ENCODE measurements around the gene TTC19. TPM values are rescaled to one million over a fixed set of nuclear protein-coding genes. Genes with fewer than 3 reads are reported as not detected.

Gene TTC19
- total and polyA plus RNA-seq, 2 experiments from 2014 or later = 30.3 to 93.5 TPM

- TF ChIP-seq, protein P1, sequence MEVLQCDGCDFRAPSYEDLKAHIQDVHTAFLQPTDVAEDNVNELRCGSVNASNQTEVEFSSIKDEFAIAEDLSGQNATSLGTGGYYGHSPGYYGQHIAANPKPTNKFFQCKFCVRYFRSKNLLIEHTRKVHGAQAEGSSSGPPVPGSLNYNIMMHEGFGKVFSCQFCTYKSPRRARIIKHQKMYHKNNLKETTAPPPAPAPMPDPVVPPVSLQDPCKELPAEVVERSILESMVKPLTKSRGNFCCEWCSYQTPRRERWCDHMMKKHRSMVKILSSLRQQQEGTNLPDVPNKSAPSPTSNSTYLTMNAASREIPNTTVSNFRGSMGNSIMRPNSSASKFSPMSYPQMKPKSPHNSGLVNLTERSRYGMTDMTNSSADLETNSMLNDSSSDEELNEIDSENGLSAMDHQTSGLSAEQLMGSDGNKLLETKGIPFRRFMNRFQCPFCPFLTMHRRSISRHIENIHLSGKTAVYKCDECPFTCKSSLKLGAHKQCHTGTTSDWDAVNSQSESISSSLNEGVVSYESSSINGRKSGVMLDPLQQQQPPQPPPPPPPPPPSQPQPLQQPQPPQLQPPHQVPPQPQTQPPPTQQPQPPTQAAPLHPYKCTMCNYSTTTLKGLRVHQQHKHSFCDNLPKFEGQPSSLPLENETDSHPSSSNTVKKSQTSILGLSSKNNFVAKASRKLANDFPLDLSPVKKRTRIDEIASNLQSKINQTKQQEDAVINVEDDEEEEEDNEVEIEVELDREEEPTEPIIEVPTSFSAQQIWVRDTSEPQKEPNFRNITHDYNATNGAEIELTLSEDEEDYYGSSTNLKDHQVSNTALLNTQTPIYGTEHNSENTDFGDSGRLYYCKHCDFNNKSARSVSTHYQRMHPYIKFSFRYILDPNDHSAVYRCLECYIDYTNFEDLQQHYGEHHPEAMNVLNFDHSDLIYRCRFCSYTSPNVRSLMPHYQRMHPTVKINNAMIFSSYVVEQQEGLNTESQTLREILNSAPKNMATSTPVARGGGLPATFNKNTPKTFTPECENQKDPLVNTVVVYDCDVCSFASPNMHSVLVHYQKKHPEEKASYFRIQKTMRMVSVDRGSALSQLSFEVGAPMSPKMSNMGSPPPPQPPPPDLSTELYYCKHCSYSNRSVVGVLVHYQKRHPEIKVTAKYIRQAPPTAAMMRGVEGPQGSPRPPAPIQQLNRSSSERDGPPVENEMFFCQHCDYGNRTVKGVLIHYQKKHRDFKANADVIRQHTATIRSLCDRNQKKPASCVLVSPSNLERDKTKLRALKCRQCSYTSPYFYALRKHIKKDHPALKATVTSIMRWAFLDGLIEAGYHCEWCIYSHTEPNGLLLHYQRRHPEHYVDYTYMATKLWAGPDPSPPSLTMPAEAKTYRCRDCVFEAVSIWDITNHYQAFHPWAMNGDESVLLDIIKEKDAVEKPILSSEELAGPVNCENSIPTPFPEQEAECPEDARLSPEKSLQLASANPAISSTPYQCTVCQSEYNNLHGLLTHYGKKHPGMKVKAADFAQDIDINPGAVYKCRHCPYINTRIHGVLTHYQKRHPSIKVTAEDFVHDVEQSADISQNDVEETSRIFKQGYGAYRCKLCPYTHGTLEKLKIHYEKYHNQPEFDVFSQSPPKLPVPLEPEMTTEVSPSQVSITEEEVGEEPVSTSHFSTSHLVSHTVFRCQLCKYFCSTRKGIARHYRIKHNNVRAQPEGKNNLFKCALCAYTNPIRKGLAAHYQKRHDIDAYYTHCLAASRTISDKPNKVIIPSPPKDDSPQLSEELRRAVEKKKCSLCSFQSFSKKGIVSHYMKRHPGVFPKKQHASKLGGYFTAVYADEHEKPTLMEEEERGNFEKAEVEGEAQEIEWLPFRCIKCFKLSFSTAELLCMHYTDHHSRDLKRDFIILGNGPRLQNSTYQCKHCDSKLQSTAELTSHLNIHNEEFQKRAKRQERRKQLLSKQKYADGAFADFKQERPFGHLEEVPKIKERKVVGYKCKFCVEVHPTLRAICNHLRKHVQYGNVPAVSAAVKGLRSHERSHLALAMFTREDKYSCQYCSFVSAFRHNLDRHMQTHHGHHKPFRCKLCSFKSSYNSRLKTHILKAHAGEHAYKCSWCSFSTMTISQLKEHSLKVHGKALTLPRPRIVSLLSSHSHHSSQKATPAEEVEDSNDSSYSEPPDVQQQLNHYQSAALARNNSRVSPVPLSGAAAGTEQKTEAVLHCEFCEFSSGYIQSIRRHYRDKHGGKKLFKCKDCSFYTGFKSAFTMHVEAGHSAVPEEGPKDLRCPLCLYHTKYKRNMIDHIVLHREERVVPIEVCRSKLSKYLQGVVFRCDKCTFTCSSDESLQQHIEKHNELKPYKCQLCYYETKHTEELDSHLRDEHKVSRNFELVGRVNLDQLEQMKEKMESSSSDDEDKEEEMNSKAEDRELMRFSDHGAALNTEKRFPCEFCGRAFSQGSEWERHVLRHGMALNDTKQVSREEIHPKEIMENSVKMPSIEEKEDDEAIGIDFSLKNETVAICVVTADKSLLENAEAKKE (CRISPR knock-in tag; IDR thresholded peaks at IDR 0.05) = no peak
- no peak for TF ChIP-seq STAT1 (IDR thresholded peaks at IDR 0.05; ENCODE audit: unreplicated experiment)
- no peak for TF ChIP-seq EZH2phosphoT487 (IDR thresholded peaks at IDR 0.05; ENCODE audit: unreplicated experiment)
- no peak for TF ChIP-seq POLR2AphosphoS5 (IDR thresholded peaks at IDR 0.05; ENCODE audit: low read depth)
Observed at GRCh38 chr17:15973016-15973415, 26.6 kb upstream of the TTC19 start (continued).

DNA sequence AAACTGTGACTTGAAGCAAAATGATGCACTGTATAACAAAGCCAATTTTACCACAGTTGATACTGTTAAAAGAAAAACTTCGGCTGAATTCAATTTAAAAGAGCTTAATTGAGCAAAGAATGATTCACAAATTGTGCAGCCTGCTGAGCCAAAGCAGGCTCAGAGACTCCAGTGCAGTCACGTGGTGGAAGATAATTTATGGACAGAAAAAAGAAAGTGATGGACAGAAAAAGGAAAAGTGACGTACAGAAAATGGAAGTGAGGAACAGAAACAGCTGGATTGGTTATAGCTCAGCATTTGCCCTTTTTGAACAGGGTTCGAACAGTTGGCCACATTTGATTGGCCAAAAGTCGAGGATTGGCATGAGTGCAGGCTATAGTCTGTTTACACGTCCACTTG lies 25.8 kb upstream of the TTC19 start:
- no peaks in the 10 kb centered on the region; the same call in 1 of the 2 replicates for H3K79me2 ChIP-seq (replicated peaks; ENCODE audit: insufficient read depth)
- H3K4me1 ChIP-seq (ENCODE audit: insufficient read depth) = peaks cover 7% of the 10 kb centered on the region
- H3K4me2 ChIP-seq = no peak overlapping the region
- no peak for TF ChIP-seq ZNF114 (CRISPR knock-in tag; IDR thresholded peaks at IDR 0.05)
- TF ChIP-seq, protein P1 (CRISPR knock-in tag; IDR thresholded peaks at IDR 0.05) = no peak
- no peak for TF ChIP-seq NANOG (IDR thresholded peaks at IDR 0.05; ENCODE audit: borderline replicate concordance)
- no peak for TF ChIP-seq POLR2AphosphoS5 (IDR thresholded peaks at IDR 0.05; ENCODE audit: low read depth)
- H3K9me2 ChIP-seq (ENCODE audit: insufficient read depth) = no peaks in the 10 kb centered on the region
- no peaks in the 10 kb centered on the region for H3K36me3 ChIP-seq (ENCODE audit: insufficient read depth)
- no peaks in the 10 kb centered on the region for H3F3A ChIP-seq (replicated peaks; ENCODE audit: low read depth)
- no peaks in the 10 kb centered on the region for H3K27me3 ChIP-seq (ENCODE audit: insufficient read depth)
- no peak overlapping the region for H3K4me3 Mint-ChIP-seq
- no peak overlapping the region for H3K27ac Mint-ChIP-seq
- no peaks in the 10 kb centered on the region for H3K9me3 Mint-ChIP-seq
- H3K27ac ChIP-seq (ENCODE audit: low read depth) = no peak overlapping the region
- H4K20me1 ChIP-seq (replicated peaks; ENCODE audit: insufficient read depth) = 0 out of 2 replicates have a peak, but pooled peaks cover 3% of the 10 kb centered on the region
- DNase-seq (ENCODE audit: low spot score) (no peak), ATAC-seq (no peak)
- H3K4me1 Mint-ChIP-seq = peaks cover 22% of the 10 kb centered on the region
- H2AFZ ChIP-seq = no peak overlapping the region
- no peaks in the 10 kb centered on the region for H3K27me3 Mint-ChIP-seq (ENCODE audit: insufficient read depth, low read depth, poor library complexity)
- H3K4me3 ChIP-seq = no peak overlapping the region
- H3K36me3 Mint-ChIP-seq (ENCODE audit: low read depth) = peaks cover 38% of the 10 kb centered on the region
